G401 (cell line): ENCODE data around the gene LMBR1. TPM values are rescaled to one million over a fixed set of nuclear protein-coding genes. Genes with fewer than 3 reads are reported as not detected.

Experiments
- DNase-seq: peaks from one replicate; pipeline ENCODE4 v3.0.0-alpha.2; 2015; ENCODE audit warnings: low spot score
- in situ Hi-C: cut with HindIII; loops from 2 replicates; pipeline ENCODE4 v1.10.0; 2016; ENCODE audit warnings: low sequenced_read_pairs, mixed read lengths
- total RNA-seq: library from RNA; depleted of rRNA; stranded (reverse); fragments of >200 nt; shearing (Covaris generic); gene quantifications from 2 replicates; pipeline ENCODE4 v1.2.3, GENCODE V29; 2014

LMBR1 gene
- total RNA-seq, 1 experiment from 2014 or later: 78.8 TPM

DNA sequence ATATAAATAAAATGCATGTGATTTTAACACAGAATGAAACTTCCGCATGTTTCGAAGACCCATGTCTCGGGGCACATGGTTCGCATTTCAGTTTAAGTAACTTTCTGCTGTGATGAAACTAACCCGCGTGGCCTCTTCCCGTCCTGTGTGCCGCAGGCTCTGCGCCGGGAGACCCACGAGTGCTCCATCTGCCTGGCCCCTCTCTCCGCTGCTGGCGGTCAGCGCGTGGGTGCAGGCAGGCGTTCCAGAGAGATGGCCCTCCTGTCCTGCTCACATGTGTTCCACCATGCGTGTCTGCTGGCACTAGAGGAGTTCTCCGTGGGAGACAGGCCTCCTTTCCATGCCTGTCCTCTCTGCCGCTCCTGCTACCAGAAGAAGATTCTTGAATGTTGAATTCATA, 216.7 kb downstream of the LMBR1 start:
- no peak for DNase-seq
- in situ Hi-C loops: no loop called here

DNA sequence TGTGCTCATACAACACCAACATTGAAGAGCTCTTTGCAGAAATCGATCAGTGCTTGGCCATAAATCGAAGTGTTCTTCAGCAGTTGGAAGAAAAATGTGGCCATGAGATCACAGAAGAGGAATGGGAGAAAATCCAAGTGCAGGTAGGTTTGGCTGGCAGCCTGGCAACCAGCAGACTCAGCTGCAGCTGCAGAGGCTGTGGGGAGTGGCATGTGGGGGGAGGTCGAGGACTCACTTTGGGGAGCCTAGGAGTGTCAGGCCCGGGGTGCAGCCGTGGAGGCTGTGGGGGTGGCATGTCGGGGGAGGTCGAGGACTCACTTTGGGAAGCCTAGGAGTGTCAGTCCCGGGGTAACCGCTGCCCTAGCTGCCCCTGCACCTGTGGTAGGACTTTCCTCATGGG, 217.3 kb downstream of the LMBR1 start:
- DNase-seq: no peak
- in situ Hi-C loops: no loop called here

DNA sequence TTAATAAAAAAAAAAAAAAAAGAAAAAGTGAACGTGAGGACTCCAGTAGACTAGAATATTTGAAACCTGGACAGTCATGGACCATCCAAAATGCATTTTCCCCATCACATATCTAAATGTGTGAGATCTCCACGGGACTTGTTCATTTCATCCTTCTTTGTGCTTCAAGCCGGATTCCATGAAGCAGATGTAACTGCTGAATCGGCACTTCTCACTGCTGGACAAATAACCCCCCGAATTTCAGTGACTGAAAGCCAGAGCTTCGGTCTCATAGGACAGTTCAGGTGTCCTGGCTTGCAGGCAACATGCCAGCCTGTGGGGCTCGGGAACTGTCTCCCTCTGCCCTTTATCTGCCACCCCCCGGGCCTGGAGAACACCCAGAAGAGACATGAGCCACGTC, 219.1 kb downstream of the LMBR1 start:
- in situ Hi-C loops: no loop called here
- DNase-seq: no peak

GRCh38 chr7:156673454-156673853, 219.5 kb downstream of the LMBR1 start:
- no peak for DNase-seq
- in situ Hi-C loops: no loop called here

DNA sequence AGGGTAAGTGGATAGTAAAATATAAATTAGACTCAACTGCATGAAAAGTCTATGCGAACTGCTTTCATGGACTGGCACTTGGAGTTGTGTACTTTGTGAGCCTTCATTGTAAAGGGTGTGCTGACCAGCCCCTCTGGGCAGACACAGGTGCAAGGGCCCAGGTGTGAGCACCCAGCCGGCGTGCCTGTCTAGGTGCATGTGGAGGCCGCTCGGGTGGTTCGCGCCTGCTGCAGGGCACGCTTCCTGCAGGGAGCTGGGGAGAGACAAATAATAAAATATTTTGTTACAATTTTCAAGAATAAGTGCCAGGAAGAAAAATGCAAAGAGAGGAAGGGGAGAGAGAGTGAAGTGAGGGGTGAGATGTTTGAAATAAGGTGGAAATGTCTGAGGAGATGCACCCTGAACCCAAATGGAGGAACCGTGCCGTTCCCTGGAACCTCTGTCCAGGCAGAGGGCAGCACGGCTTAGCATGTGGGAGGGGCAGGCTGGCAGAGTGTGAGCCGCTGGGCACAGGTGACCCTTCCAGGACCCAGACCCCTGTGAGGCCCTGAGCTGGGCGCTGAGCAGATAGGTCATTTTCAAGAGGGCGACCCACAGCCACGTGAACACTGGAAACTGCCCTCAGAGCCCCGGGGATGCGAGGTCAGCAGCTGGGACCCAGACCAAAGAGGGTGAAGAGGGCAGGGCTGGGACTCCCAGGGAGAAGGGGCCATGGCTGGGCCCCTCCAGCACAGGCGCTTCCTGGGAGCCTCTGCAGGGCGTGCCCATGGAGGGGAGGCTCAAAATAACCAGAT, 223.8 kb downstream of the LMBR1 start:
- DNase-seq: no peak
- in situ Hi-C loops: no loop called here

DNA sequence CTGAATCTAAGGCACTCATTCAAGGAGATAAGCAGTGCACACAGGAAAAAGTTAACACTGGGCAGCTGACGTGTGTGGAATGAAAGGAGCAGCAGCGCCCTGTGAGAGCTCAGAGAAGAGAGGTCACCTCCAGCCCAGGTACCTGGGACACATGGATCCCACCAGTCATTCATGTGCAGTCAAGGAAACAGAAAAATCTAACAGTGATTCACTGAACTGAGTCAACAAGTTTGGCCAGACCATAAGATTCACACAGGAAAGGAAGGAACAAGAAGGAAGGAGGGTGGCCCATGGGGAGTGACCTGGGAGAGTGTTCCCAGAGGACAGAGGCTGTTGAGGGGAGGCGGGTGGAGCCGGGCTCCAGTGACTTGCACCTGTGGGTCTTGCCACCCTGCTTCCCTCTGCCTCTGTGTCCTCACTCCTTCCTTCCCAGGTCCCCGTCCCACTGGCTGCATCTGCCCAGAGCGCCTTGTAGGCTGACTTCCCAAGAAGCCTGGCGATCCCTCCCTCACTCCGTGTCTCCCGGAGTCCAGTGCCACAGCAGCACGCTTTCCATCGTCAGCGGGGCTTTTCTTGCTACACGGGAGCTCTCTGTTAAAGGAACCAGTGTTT, 224.7 kb downstream of the LMBR1 start:
- no peak for DNase-seq
- in situ Hi-C loops: no loop called here

DNA sequence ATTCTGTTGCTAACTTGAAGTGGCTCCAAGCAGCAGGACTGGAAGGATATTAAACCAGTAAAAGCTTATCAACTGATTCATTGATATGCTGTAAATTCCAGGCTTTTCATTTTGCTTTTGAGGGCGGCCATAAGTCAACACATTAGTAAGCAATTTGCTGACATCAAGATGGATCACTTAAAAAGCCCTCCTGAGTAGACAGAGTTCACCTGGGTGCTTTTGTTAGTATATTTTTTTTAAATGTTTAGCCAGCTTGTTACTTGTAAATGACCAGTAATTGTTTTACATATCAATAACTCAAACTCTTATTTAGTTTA, 225.9 kb downstream of the LMBR1 start:
- in situ Hi-C loops: no loop called here
- no peak for DNase-seq

DNA sequence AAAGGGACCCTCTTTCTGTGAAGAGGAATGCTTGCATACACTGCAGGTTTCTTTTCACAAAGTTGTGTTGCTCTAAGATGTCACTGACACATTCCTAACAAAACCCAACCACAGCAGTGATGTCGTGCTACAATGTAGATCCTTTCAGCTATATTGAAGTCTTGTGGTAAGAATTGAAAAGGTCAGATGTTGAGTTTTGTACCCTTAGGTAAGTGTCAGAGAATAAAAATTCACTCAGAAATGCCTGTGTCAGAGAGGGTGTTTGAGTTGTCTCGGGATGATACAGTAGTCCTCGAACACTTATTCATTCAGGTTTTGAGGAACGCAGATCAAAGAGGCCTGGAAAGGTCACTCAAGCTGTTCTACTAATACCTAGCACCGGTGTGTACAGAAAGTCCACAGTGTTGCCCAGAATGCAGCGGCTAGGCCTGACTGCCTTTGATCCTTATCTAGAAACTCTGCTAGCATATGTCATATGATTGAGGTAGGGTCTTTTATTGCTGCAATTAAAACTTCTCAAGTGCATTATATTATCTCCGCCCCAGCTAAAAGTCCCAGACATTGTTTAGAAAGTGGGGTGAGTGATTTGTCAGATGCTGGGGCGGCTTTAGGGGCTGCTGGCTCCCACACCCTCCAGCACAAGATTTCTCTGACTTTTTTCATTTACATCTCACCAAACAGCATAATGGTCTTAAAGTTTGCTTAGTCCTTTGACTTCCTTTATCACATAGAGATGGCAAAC, 226.4 kb downstream of the LMBR1 start:
- in situ Hi-C loops: no loop called here
- no peak for DNase-seq

- DNase-seq: no peak
- in situ Hi-C loops: no loop called here
These were observed 227.9 kb downstream of the LMBR1 start for GRCh38 chr7:156665101-156665500.

DNA sequence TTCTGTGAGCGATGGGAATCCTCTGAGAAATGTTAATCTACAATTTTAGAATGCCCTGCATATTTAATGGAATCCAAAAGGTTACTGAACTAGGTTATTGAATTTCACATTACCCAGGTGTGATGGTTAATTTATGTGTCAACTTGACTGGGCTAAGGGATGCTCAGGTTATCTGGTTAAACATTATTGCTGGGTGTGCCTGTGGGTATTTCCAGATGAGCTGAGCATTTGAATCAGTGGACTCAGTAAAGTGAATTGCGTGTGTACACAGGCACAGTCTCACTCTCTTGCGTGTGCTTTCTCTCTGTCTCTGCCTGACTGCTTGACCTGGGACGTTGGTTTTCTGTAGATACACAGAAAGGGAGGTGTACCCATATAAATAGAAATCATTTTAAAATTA, 230.7 kb downstream of the LMBR1 start:
- DNase-seq: no peak
- in situ Hi-C loops: no loop called here

DNA sequence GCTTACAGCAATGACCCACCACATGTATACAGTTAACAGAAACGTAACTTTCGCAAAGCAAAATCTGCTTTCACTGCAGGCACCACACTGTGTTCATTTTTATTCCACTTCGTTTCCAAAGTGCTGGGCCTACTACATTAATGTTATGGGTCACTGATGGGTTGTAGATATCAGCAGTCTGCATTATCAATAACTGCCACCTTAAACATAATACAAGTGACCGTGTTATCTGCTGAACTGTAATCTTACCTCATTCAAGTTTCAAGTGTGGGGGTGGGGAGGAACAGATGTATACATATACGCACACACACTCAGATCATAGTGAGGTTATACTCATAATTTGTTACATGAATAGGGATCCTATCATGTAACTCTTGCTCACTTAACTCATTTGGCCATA, 231.3 kb downstream of the LMBR1 start:
- in situ Hi-C loops: no loop called here
- DNase-seq: no peak

GRCh38 chr7:156659961-156660360, 233.0 kb downstream of the LMBR1 start:
- in situ Hi-C loops: no loop called here
- DNase-seq: no peak

DNA sequence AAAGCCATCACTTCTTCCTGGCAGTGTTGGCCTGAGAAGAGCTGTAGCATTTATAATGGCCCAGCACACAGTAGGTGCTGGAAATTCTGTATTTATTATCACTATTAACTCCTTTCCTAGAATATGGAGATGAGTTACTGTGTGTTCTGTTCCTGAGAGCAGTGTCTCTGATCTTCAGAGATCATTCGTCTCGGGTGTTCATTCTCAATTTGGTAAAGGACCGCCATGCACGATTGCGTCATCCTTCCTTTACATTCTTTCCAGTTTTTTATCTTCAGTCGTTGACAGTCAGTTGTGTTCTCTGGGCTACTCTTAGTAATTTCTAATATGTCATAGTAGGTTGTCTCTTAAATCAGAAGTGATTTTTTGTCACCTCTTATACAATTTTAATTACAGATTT, 233.8 kb downstream of the LMBR1 start:
- in situ Hi-C loops: no loop called here
- DNase-seq: no peak

GRCh38 chr7:156657681-156658080, 235.3 kb downstream of the LMBR1 start:
- in situ Hi-C loops: no loop called here

DNA sequence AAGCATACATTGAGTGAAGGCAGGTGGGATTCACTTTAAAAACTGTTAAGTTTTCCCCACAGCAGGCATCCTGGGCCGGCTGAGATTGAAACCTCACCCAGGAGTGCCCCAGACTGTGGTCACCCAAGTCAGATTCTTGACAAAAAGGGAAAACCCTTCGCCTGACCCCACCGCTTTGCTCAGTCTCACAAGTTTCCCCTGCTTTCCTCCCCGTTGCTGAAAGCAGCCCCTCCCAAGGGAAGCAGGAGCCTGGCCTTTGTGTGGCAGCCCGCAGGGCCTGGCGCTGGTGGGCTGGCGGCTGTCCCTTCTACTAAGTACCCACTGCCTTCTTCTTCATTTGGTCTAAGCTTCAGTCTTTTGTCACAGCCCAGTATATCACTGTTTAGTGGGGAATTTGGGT, 236.4 kb downstream of the LMBR1 start:
- DNase-seq: no peak
- in situ Hi-C loops: no loop called here

More at GRCh38 chr7:156657681-156658080, 235.3 kb downstream of the LMBR1 start:
- DNase-seq: no peak

GRCh38 chr7:156655983-156656382, 237.0 kb downstream of the LMBR1 start:
- in situ Hi-C loops: no loop called here

GRCh38 chr7:156655251-156655650, 237.7 kb downstream of the LMBR1 start:
- in situ Hi-C loops: no loop called here
- no peak for DNase-seq

More at GRCh38 chr7:156655983-156656382, 237.0 kb downstream of the LMBR1 start:
- no peak for DNase-seq

DNA sequence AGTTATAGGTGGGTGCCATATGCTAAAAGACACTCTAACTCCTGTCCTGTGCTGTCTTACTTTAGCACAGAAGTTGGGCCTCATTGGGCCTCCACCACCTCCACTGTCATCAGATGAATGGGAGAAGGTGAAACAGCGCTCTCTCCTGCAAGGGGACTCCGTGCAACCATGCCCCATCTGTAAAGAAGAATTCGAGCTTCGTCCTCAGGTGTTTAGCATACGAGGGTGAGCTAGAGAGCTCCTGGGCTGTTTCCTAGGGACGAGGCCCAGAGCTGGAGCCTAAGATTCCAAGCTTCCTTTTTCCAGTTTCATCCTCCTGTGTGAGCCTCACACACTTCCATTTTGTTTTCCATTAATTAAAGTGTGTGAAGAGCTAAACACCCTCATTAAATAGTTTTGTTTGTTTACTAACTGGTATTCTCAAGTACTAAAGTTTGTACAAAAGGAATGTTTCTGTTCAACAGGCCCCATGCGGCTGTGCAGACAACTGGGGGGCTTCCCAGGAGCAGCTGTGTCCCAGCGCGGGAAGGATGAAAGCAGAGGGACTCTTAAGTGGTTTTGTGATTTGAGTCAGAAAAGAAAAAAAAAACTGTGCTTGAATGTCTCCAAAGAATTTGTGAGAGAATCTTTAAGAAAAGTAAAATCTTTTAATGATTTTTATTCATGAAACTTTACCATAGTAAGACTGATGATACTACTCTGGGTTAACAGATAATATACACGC, 238.3 kb downstream of the LMBR1 start:
- in situ Hi-C loops: no loop called here
- no peak for DNase-seq

GRCh38 chr7:156652886-156653568, 240.0 kb downstream of the LMBR1 start:
- no peak for DNase-seq
- in situ Hi-C loops: no loop called here
